Measurements from ENCODE around the gene DFFA. TPM values are rescaled to one million over a fixed set of nuclear protein-coding genes. Genes with fewer than 3 reads are reported as not detected.

Gene DFFA
- total and polyA plus RNA-seq, 9 of the 15 experiments (the other 6 are each of a cell fraction or from before 2014, with no cell fraction given) = 39.6 to 74.8 (median 59.2) TPM

DNA sequence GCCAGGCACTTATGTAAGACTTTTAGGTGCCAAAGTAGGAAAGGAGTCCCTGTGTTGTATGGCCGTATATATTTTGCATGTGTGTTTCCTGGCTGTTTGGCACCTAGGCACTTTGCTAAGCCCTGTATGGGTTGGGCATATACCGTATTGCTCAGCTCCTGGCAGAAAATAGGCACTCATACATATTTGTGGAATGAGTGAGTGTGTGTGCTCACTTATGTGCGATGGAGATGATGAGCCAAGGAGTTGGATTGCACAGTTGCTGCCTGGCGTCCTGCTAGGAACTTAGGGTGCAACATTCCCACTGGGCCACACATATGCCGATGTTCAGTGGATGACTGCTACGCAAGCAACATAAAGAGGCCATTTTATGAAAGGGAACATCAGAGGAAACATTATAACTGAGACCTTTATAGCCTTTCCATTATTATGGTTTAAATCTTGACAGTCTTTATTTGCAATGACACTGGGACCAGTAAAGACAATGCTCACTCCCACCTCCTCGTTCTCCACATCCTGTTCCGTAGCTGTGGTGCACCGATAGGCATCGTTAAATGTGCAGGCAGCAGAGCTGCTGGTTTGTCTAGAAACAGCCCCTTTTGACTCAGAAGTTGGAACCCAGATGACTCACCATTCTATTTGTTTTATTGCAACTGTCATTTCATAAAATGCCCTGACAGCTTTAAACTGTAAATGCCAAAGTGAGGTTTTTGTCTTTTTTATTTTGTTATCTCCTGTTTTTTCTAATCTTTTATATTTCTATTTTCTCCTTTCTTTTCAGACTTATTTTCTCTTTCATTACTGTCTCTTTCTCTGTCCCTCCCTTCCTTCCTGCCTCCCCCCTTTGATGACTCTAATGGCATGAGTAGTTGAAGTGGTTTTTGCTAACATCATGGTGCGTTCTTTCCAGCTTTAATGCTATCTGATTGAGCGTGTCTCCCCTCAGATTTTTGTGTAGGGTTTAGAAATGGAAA lies 38.5 kb upstream of the DFFA start (continued):
- no peak for TF ChIP-seq KLF10 (CRISPR knock-in tag; IDR thresholded peaks at IDR 0.05)
- TF ChIP-seq, protein P1, sequence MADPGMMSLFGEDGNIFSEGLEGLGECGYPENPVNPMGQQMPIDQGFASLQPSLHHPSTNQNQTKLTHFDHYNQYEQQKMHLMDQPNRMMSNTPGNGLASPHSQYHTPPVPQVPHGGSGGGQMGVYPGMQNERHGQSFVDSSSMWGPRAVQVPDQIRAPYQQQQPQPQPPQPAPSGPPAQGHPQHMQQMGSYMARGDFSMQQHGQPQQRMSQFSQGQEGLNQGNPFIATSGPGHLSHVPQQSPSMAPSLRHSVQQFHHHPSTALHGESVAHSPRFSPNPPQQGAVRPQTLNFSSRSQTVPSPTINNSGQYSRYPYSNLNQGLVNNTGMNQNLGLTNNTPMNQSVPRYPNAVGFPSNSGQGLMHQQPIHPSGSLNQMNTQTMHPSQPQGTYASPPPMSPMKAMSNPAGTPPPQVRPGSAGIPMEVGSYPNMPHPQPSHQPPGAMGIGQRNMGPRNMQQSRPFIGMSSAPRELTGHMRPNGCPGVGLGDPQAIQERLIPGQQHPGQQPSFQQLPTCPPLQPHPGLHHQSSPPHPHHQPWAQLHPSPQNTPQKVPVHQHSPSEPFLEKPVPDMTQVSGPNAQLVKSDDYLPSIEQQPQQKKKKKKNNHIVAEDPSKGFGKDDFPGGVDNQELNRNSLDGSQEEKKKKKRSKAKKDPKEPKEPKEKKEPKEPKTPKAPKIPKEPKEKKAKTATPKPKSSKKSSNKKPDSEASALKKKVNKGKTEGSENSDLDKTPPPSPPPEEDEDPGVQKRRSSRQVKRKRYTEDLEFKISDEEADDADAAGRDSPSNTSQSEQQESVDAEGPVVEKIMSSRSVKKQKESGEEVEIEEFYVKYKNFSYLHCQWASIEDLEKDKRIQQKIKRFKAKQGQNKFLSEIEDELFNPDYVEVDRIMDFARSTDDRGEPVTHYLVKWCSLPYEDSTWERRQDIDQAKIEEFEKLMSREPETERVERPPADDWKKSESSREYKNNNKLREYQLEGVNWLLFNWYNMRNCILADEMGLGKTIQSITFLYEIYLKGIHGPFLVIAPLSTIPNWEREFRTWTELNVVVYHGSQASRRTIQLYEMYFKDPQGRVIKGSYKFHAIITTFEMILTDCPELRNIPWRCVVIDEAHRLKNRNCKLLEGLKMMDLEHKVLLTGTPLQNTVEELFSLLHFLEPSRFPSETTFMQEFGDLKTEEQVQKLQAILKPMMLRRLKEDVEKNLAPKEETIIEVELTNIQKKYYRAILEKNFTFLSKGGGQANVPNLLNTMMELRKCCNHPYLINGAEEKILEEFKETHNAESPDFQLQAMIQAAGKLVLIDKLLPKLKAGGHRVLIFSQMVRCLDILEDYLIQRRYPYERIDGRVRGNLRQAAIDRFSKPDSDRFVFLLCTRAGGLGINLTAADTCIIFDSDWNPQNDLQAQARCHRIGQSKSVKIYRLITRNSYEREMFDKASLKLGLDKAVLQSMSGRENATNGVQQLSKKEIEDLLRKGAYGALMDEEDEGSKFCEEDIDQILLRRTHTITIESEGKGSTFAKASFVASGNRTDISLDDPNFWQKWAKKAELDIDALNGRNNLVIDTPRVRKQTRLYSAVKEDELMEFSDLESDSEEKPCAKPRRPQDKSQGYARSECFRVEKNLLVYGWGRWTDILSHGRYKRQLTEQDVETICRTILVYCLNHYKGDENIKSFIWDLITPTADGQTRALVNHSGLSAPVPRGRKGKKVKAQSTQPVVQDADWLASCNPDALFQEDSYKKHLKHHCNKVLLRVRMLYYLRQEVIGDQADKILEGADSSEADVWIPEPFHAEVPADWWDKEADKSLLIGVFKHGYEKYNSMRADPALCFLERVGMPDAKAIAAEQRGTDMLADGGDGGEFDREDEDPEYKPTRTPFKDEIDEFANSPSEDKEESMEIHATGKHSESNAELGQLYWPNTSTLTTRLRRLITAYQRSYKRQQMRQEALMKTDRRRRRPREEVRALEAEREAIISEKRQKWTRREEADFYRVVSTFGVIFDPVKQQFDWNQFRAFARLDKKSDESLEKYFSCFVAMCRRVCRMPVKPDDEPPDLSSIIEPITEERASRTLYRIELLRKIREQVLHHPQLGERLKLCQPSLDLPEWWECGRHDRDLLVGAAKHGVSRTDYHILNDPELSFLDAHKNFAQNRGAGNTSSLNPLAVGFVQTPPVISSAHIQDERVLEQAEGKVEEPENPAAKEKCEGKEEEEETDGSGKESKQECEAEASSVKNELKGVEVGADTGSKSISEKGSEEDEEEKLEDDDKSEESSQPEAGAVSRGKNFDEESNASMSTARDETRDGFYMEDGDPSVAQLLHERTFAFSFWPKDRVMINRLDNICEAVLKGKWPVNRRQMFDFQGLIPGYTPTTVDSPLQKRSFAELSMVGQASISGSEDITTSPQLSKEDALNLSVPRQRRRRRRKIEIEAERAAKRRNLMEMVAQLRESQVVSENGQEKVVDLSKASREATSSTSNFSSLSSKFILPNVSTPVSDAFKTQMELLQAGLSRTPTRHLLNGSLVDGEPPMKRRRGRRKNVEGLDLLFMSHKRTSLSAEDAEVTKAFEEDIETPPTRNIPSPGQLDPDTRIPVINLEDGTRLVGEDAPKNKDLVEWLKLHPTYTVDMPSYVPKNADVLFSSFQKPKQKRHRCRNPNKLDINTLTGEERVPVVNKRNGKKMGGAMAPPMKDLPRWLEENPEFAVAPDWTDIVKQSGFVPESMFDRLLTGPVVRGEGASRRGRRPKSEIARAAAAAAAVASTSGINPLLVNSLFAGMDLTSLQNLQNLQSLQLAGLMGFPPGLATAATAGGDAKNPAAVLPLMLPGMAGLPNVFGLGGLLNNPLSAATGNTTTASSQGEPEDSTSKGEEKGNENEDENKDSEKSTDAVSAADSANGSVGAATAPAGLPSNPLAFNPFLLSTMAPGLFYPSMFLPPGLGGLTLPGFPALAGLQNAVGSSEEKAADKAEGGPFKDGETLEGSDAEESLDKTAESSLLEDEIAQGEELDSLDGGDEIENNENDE (IDR thresholded peaks at IDR 0.05; ENCODE audit: low read depth, low read length) = no peak
- TF ChIP-seq CBX2 (IDR thresholded peaks at IDR 0.05; ENCODE audit: insufficient read depth, low read length, poor library complexity, severe bottlenecking) = no peak
- no peak for TF ChIP-seq ZBTB1 (CRISPR knock-in tag; IDR thresholded peaks at IDR 0.05; ENCODE audit: borderline replicate concordance, low read depth)
- TF ChIP-seq SMC3 (conservative IDR thresholded peaks at IDR 0.05; ENCODE audit: insufficient read depth, low read depth, low read length) = no peak
- TF ChIP-seq, protein P2, sequence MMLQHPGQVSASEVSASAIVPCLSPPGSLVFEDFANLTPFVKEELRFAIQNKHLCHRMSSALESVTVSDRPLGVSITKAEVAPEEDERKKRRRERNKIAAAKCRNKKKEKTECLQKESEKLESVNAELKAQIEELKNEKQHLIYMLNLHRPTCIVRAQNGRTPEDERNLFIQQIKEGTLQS (IDR thresholded peaks at IDR 0.05) = peak; percentile 99
- TF ChIP-seq, protein P2 (CRISPR knock-in tag; conservative IDR thresholded peaks at IDR 0.05) = no peak; the same call in 1 of the 2 replicates
- no peak for TF ChIP-seq PTRF (tag; IDR thresholded peaks at IDR 0.05)
- TF ChIP-seq EP400 (IDR thresholded peaks at IDR 0.05) = peak; percentile 69
- TF ChIP-seq, protein P3, sequence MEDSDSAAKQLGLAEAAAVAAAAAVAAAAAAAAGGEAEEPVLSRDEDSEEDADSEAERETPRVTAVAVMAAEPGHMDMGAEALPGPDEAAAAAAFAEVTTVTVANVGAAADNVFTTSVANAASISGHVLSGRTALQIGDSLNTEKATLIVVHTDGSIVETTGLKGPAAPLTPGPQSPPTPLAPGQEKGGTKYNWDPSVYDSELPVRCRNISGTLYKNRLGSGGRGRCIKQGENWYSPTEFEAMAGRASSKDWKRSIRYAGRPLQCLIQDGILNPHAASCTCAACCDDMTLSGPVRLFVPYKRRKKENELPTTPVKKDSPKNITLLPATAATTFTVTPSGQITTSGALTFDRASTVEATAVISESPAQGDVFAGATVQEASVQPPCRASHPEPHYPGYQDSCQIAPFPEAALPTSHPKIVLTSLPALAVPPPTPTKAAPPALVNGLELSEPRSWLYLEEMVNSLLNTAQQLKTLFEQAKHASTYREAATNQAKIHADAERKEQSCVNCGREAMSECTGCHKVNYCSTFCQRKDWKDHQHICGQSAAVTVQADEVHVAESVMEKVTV (CRISPR knock-in tag; IDR thresholded peaks at IDR 0.05) = 0 out of 2 replicates have a peak, but pooled peaks have one; percentile 0
- TF ChIP-seq RCOR1 (IDR thresholded peaks at IDR 0.05; ENCODE audit: borderline replicate concordance in 1 of 2, low read depth in 2 of 2, low read length in 2 of 2) = peak in 1 of 2 experiments; percentile 95; a peak in 2 of 4 replicates
- TF ChIP-seq PML (IDR thresholded peaks at IDR 0.05; ENCODE audit: low read length) = peak; percentile 62; the same call in 1 of the 2 replicates

All from K562 (cell line).